ENCODE results near the gene PF4V1.

GRCh38 chr4:73853718-73854473, 800 bp downstream of the PF4V1 start:
- TF ChIP-seq CTCF (optimal IDR thresholded peaks at IDR 0.05 in 1 of 3, IDR thresholded peaks at IDR 0.05 in 1 of 3, conservative IDR thresholded peaks at IDR 0.05 in 1 of 3; ENCODE audit: extremely low read depth in 1 of 3, insufficient read depth in 2 of 3, low read length in 3 of 3) (no peak), EZH2 (IDR thresholded peaks at IDR 0.05; ENCODE audit: low read length) (no peak)
